ENCODE results near the gene POLR2M. TPM values are rescaled to one million over a fixed set of nuclear protein-coding genes. Genes with fewer than 3 reads are reported as not detected.
A peak's percentile ranks its signal among the peaks of the same experiment; 100 is the strongest.

Gene POLR2M
- polyA plus RNA-seq (2011; rRNA removed), result 99.6 and 107 TPM in 2 replicates
- polyA plus RNA-seq (2012; cell fraction: cytosol; rRNA removed), result 221 and 353 TPM in 2 replicates
- polyA plus RNA-seq (2012; cell fraction: nucleus; rRNA removed), result 4.5 and 4.7 TPM in 2 replicates
- 63.2 to 67.9 TPM (median 65.0 TPM) in 3 replicates for polyA plus RNA-seq (2017; fragmentation: RNase III; extraction: RNeasy Plus Mini Kit Qiagen cat#74134 plus additional on column Dnase treatment)
- 76.4 and 92.3 TPM in 2 replicates for polyA minus RNA-seq (2011; rRNA and poly(A)+ RNA removed)

- ATAC-seq, result peak; percentile 94 to 96
- DNase-seq (ENCODE audit: low read depth in 1 of 2, low spot score in 1 of 2), result peak; percentile 92 to 97
- CTCF ChIA-PET, result interaction anchor here (1.0 to 3.3 kb wide), 15 partner anchors 10 to 360 kb away, joined by 3 to 21 read pairs (median 5); no protein-coding TSS in a partner anchor
- TF ChIP-seq MAZ (IDR thresholded peaks at IDR 0.05; ENCODE audit: borderline replicate concordance, low read depth, low read length) (no peak), KDM5A (IDR thresholded peaks at IDR 0.05) (peak; percentile 87), RARB (CRISPR knock-in tag; IDR thresholded peaks at IDR 0.05) (no peak), SMC3 (IDR thresholded peaks at IDR 0.05) (no peak), HOXB5 (CRISPR knock-in tag; IDR thresholded peaks at IDR 0.05) (peak; percentile 53; the same call in 1 of the 2 replicates), SREBF2 (IDR thresholded peaks at IDR 0.05) (no peak), RNF2 (IDR thresholded peaks at IDR 0.05; ENCODE audit: borderline replicate concordance, low read depth) (no peak), TP53 (CRISPR knock-in tag; IDR thresholded peaks at IDR 0.05) (no peak), PBX3 (IDR thresholded peaks at IDR 0.05) (0 out of 2 replicates have a peak, but pooled peaks have one; percentile 12), MYC (IDR thresholded peaks at IDR 0.05; ENCODE audit: borderline replicate concordance, low read length) (0 out of 2 replicates have a peak, but pooled peaks have one; percentile 63), RAD21 (conservative IDR thresholded peaks at IDR 0.05 in 1 of 2, IDR thresholded peaks at IDR 0.05 in 1 of 2) (0 out of 5 replicates have a peak, but pooled peaks of 1 of the 2 experiments have one; percentile 2), FOSB (CRISPR knock-in tag; IDR thresholded peaks at IDR 0.05) (no peak), PHF8 (IDR thresholded peaks at IDR 0.05; ENCODE audit: borderline replicate concordance, low read depth) (peak; percentile 97), FOSL2 (IDR thresholded peaks at IDR 0.05) (no peak), FOSL2 (CRISPR knock-in tag; IDR thresholded peaks at IDR 0.05) (peak; percentile 55), EHF (CRISPR knock-in tag; IDR thresholded peaks at IDR 0.05) (no peak), POLR2AphosphoS2 (conservative IDR thresholded peaks at IDR 0.05; ENCODE audit: low read length) (no peak), HOXB13 (CRISPR knock-in tag; IDR thresholded peaks at IDR 0.05; ENCODE audit: low read depth) (0 out of 2 replicates have a peak, but pooled peaks have one; percentile 67), CBX2 (IDR thresholded peaks at IDR 0.05; ENCODE audit: borderline replicate concordance, low read depth) (no peak), POLR2A (IDR thresholded peaks at IDR 0.05; ENCODE audit: low read length) (peak; percentile 70), JUNB (IDR thresholded peaks at IDR 0.05) (no peak), GATA3 (IDR thresholded peaks at IDR 0.05; ENCODE audit: borderline replicate concordance) (peak; percentile 22; the same call in 1 of the 2 replicates), ZFP36 (IDR thresholded peaks at IDR 0.05; ENCODE audit: borderline replicate concordance, partially characterized antibody) (no peak), CEBPB (IDR thresholded peaks at IDR 0.05) (peak; percentile 54 to 72; a peak in 3 of 4 replicates), E2F6 (IDR thresholded peaks at IDR 0.05; ENCODE audit: borderline replicate concordance, low read depth) (peak; percentile 97), USF2 (IDR thresholded peaks at IDR 0.05) (no peak), MAX (IDR thresholded peaks at IDR 0.05) (peak; percentile 97), JUN (IDR thresholded peaks at IDR 0.05) (peak; percentile 72 to 97; a peak in 4 of 5 replicates), BCL3 (IDR thresholded peaks at IDR 0.05) (peak; percentile 74; the same call in 2 of the 3 replicates)
- peak; percentile 85 for FAIRE-seq
- H3K27ac ChIP-seq, result peak within 1 kb of the TSS; percentile 98
- POLR2A ChIA-PET, result interaction anchor here (0.5 to 2.0 kb wide), 11 partner anchors 10 to 429 kb away, joined by 3 to 10 read pairs (median 4); partner anchors contain the start of gene MYZAP
- peaks cover 11% of the 10 kb centered on the region; the same call in 2 of the 3 replicates for H3K4me1 ChIP-seq
- H3K9me3 ChIP-seq, result no peaks in the 10 kb centered on the region
- WGBS (ENCODE audit: missing lambda C conversion rate), result under 1% methylated on average over 52 of the region's 70 CpGs
- H3K4me2 ChIP-seq, result peak within 1 kb of the TSS; percentile 90
- H3K4me3 ChIP-seq, result peak within 1 kb of the TSS; percentile 80
Observed at GRCh38 chr15:57706405-57707209, at the start of gene POLR2M. Gene POLR2M, plus strand, starts transcription at chr15:57706714. Its CDS starts 129 bp downstream, at chr15:57706843.
